ENCODE results near the gene CLIC2.
"Not testable (repeated sequence)": the region's sequence is repeated elsewhere in the genome, so short reads cannot be mapped to it uniquely, and the experiment has no call there.

CLIC2 gene

GRCh38 chrX:155334486-155335336 lies at the start of gene CLIC2:
Gene CLIC2, minus strand, starts transcription at chrX:155334614. Its CDS starts 187 bp downstream, at chrX:155334427.
- DNase-seq (ENCODE audit: extremely low read depth in 1 of 2, low read depth in 1 of 2): no peak

DNA sequence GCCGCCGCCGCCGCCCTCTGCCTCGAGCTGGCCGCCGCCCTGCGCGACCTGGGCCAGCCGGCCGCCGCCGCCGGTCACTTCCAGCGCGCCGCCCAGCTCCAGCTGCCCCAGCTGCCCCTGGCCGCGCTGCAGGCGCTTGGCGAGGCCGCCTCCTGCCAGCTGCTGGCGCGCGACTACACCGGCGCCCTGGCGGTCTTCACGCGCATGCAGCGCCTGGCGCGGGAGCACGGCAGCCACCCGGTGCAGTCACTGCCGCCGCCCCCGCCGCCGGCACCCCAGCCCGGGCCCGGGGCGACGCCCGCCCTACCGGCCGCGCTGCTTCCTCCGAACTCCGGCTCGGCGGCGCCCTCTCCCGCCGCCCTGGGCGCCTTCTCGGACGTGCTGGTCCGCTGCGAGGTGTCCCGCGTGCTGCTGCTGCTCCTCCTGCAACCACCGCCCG lies 48.1 kb upstream of the CLIC2 start:
- DNase-seq (ENCODE audit: extremely low read depth in 1 of 2, low read depth in 1 of 2): not testable (repeated sequence)

GRCh38 chrX:155381843-155382528 lies 47.6 kb upstream of the CLIC2 start, which contains the start of gene F8A2:
Gene F8A2, plus strand, starts transcription at chrX:155382095. Its CDS starts 20 bp downstream, at chrX:155382115.
- DNase-seq (ENCODE audit: extremely low read depth in 1 of 2, low read depth in 1 of 2): not testable (repeated sequence)

- DNase-seq (ENCODE audit: extremely low read depth in 1 of 2, low read depth in 1 of 2): not testable (repeated sequence)
Measured at GRCh38 chrX:155379802-155380201, 45.4 kb upstream of the CLIC2 start.

- not testable (repeated sequence) for DNase-seq (ENCODE audit: extremely low read depth in 1 of 2, low read depth in 1 of 2)
Measured at GRCh38 chrX:155373777-155374458, 39.5 kb upstream of the CLIC2 start.

GRCh38 chrX:155363712-155364111 lies 29.3 kb upstream of the CLIC2 start:
- not testable (repeated sequence) for DNase-seq (ENCODE audit: extremely low read depth in 1 of 2, low read depth in 1 of 2)

DNA sequence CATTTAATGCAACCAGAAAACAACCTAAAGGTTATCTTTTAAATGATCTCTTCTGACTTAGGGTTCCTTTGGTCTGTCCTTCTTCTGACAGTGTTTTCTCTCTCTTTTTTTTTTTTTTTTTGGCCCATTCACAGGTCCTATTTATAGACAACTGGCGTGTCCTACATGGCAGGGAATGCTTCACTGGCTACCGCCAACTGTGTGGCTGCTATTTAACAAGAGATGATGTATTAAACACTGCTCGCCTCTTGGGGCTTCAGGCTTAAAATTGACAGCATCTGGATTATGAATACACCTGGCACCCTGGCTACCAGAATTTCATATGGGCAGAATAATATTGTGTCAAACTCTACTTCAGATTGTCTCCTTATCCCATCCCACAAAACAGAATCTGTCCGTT lies 15.0 kb upstream of the CLIC2 start:
- not testable (repeated sequence) for DNase-seq (ENCODE audit: extremely low read depth in 1 of 2, low read depth in 1 of 2)

DNA sequence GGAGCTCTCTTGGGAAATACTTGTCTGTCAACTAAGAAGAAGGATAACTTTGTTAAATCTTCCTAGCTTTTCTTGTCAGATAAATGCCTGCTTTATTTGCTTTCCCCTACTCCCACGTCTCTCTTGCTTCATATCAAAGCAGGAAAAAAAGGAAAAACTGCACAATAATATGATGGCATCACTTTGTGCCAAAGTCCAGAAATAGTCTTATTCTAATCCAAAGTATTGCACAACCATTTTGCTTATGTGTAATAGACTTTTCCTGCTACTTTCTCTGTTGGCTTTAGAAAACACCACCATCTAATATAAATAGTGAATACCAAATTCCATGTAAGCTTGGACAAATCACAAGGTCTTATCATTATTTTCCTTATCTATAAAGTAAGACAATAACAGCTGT lies 11.3 kb upstream of the CLIC2 start:
- DNase-seq (ENCODE audit: extremely low read depth in 1 of 2, low read depth in 1 of 2): not testable (repeated sequence)

DNA sequence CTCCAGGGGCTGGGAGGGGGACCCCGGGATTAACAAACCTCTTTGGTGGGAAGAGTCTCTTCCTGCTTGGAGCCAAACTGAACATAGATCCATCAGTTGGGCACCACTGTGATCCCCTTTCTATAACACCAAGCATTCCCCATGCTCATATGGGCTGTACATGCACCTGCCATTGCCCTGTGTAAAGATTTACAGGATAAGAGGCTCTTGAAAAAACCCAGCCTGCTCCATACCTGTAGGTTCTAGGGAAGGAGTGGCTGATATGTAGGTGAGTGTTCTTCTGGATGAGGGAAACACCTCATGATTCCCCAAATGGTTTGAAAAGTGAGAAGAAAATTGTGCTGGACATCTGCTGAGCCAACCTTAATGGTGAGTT lies 911 bp upstream of the CLIC2 start:
- not testable (repeated sequence) for DNase-seq (ENCODE audit: extremely low read depth in 1 of 2, low read depth in 1 of 2)

- DNase-seq (ENCODE audit: extremely low read depth in 1 of 2, low read depth in 1 of 2): no peak
Measured at GRCh38 chrX:155333544-155334100, 792 bp downstream of the CLIC2 start.

- no peak for DNase-seq (ENCODE audit: extremely low read depth in 1 of 2, low read depth in 1 of 2)
Measured at GRCh38 chrX:155330992-155331391, 3.4 kb downstream of the CLIC2 start.

DNA sequence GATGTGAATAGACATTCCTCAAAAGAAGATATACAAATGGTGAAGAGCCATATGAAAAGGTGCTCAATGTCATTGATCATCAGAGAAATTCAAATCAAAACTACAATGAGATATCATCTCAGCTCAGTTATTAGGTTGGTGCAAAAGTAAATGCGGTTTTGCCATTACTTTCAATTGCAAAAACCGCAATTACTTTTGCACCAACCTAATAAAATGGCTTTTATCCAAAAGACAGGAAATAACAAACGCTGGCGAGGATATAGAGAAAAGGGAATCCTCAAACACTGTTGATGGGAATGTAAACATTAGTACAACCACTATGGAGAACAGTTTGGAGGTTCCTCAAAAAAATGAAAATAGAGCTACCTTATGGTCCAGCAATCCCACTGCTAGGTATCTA lies 5.1 kb downstream of the CLIC2 start:
- DNase-seq (ENCODE audit: extremely low read depth in 1 of 2, low read depth in 1 of 2): no peak

DNA sequence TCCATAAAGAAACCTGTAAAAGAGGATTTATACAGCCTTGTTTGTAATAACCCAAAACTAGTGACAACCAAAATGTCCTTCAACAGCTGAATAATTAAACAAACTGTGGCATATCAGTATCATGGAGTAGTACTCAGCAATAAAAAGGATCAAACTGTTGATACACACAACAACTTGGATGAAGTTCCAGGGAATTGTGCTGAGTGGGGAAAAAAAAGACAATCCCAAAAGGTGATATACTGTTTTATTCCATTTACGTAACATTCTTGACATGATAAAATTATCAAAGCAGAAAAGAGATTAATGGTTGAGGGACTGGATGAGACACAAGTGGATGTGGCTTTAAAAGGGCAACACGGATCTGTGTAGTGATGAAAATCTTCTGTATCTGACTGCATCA lies 7.8 kb downstream of the CLIC2 start:
- DNase-seq (ENCODE audit: extremely low read depth in 1 of 2, low read depth in 1 of 2): no peak

DNA sequence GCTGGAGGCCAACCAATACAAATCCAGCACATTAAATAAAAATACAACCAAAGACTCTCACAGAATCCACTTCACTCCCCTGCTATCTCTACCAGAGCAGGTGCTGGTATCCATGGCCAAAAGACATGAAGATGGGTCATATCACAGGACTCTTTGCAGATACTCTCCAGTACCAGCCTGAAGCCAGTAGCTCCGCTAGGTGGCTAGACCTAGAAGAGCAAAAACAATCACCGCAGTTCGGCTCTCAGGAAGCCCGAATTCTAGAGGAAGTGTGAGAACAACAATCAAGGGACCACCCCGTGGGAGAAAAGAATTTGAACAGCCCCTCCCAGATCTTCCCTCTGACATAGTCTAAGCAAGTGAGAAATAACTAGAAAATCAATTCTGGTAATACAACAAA lies 20.2 kb downstream of the CLIC2 start:
- DNase-seq (ENCODE audit: extremely low read depth in 1 of 2, low read depth in 1 of 2): no peak

DNA sequence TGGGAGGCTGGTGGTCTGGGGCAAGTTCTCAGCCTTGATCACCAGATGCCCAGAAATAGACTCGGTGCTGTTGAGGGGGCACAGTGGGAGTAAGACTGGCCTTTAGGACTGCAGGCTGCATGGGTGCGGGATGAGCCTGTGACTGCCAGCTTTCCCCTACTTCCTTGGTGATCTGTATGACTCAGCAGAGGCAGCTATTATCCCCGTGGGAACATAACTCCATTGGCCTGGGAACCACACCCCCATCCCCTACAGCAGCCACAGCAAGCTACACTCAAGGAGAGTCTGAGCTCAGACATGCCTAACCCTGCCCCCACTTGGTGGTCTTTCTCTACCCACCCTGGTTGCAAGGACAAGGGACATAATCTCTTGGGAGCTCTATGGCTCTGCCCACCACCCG lies 20.6 kb downstream of the CLIC2 start:
- DNase-seq (ENCODE audit: extremely low read depth in 1 of 2, low read depth in 1 of 2): no peak

DNA sequence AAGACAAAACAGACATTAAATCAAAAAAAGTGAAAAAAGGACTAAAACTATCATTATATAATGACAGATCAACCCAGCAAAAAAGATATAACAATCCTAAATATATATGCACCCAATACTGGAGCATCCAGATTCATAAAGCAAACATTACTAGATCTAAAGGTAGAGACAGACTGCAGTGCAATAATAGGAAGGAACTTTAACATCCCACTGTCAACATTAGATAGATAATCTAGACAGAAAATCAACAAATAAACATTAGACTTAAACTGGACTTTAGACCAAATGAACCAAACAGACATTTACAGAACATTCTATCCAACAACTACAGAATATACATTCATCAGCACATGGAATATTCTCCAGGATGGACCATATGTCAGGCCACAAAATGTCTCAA lies 40.6 kb downstream of the CLIC2 start:
- no peak for DNase-seq (ENCODE audit: extremely low read depth in 1 of 2, low read depth in 1 of 2)

DNA sequence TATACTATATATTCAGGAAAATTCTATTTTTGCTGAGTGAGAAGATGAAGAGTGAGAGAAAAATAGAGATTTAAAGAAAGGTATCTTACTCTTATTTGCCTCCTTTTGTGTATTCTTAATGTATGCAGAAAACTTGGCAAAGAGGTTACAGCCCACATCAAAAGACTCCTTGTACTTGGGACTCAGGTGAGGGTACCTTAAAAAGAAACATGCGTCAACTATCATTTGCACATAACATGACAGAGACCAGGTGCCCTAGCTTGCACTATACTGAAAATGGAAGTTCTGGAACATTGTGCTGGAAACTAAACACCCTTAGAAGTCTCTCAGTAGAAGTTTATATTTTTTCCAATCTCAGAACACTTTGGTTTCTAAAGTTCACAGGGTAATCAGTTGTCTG lies 54.5 kb downstream of the CLIC2 start:
- no peak for DNase-seq (ENCODE audit: extremely low read depth in 1 of 2, low read depth in 1 of 2)

GRCh38 chrX:155270969-155271368 lies 63.4 kb downstream of the CLIC2 start:
- DNase-seq (ENCODE audit: extremely low read depth in 1 of 2, low read depth in 1 of 2): no peak

GRCh38 chrX:155267995-155268394 lies 66.4 kb downstream of the CLIC2 start:
- not testable (repeated sequence) for DNase-seq (ENCODE audit: extremely low read depth in 1 of 2, low read depth in 1 of 2)

GRCh38 chrX:155266439-155266838 lies 68.0 kb downstream of the CLIC2 start:
- DNase-seq (ENCODE audit: extremely low read depth in 1 of 2, low read depth in 1 of 2): no peak

Data from activated CD8-positive, alpha-beta memory T cell treated with anti-CD3 and anti-CD28 coated beads for 1 hour (primary cell).